Measurements from ENCODE around the gene TSC22D2.

The TSC22D2 gene

DNA sequence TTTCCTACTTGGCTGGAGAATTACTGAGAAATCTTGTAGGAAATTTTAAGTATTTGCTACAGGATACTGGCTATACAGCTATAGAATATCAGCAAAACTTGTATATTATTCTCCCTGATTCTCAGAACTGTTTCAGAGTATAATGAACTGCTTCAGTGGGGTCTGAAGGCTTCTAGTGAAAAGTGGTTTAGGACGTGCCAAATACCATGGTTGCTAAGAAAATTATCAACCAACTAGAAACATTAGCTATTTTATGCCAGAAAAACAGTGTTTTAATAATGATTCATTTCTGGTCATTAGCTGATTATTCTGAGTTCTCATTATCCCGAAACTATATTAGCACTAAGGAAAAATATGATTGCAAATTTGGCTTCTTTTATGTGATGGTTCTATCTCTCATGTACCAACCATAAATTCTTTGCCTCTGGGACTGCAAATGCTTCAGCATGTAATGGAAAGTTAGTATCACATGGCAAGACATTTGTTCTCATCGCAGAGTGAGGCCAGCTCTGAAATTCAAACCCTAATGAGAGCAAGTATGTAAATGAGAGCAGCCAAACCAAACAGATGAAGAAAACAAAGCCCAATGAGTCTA, 11.0 kb upstream of the TSC22D2 start:
- H3K4me3 ChIP-seq (ENCODE audit: low read length): no peak overlapping the region

DNA sequence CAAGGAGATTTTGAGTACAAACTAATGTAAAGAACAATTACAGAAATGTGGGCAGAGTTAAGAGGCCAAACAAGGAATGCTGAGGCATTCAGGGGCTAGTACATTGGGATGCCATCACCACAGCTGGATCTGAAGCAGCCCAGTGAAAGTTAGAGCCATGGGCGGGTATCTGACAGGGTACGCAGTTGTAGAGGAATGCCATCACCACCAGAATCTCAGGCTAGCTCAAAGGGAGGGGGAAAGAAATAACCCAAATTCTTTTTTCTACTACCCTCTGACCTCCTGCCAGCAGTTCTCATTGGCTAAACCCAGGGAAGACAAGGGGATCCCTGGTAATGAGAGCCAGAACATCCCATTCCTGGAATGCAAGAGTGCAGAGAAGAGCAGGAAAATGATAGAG, 9.0 kb upstream of the TSC22D2 start:
- H3K4me3 ChIP-seq (ENCODE audit: low read length): no peak overlapping the region
- no peak for TF ChIP-seq ZNF274 (IDR thresholded peaks at IDR 0.05; ENCODE audit: low read depth, low read length)

More for the DNA sequence above, 11.0 kb upstream of the TSC22D2 start:
- TF ChIP-seq ZNF274 (IDR thresholded peaks at IDR 0.05; ENCODE audit: low read depth, low read length): no peak

DNA sequence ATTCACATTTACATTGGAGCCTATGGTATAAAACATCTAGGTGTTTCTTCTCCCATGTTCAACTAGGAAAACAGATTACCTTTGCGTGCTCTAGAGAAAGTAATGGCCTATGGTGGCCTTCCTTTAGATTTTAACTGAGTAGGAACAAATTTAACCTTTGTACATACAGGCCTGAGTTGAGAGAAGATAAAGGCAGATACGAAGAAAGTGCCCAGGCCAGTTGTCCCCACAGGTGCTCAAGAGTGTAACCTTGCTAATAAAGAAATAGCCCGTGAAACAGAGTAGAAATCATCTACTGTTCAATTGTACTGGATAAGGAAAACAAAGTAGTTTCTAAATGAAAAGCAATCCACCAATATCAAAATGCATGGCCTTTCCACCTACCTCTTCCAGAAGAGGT, 6.8 kb upstream of the TSC22D2 start:
- no peak overlapping the region for H3K4me3 ChIP-seq (ENCODE audit: low read length)
- no peak for TF ChIP-seq ZNF274 (IDR thresholded peaks at IDR 0.05; ENCODE audit: low read depth, low read length)

DNA sequence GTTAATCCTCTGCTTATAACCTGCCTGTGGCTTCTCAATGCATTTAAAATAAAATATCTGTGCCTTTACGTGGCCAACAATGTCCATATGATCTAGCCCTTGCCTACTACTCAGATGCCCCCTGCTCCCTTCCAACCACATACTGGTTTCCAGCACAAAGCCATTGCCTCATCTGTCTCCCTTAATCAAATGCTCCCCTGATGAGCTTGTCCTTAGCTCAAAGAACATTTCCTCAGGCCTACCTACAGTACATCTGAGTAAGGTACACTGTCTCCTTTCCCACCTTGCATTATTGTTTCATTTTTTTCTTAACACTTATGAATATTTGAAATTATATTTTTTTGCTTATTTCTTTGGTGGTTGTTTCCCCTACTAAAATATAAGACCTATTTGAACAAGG, 5.9 kb upstream of the TSC22D2 start:
- no peak for TF ChIP-seq ZNF274 (IDR thresholded peaks at IDR 0.05; ENCODE audit: low read depth, low read length)

DNA sequence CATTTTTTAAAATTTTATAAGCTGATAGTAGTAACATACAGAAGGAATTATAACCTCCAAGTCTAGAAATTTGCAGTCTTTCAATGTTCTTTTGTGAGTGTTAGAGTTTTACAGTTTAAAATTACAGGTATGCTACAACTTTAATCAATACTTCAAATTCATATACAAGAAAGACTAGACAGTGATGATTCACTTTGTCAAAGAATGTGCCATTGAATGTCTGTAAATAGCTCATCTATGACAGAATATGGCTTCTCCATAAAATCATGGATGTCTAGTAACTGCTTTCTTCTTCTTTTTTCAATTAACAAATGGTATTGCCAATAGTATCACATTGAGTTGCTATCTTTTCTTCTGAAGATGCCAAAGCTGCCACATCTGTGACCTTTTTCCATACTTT, 4.1 kb upstream of the TSC22D2 start:
- no peak for TF ChIP-seq ZNF274 (IDR thresholded peaks at IDR 0.05; ENCODE audit: low read depth, low read length)

More for the DNA sequence above, 5.9 kb upstream of the TSC22D2 start:
- no peak overlapping the region for H3K4me3 ChIP-seq (ENCODE audit: low read length)

DNA sequence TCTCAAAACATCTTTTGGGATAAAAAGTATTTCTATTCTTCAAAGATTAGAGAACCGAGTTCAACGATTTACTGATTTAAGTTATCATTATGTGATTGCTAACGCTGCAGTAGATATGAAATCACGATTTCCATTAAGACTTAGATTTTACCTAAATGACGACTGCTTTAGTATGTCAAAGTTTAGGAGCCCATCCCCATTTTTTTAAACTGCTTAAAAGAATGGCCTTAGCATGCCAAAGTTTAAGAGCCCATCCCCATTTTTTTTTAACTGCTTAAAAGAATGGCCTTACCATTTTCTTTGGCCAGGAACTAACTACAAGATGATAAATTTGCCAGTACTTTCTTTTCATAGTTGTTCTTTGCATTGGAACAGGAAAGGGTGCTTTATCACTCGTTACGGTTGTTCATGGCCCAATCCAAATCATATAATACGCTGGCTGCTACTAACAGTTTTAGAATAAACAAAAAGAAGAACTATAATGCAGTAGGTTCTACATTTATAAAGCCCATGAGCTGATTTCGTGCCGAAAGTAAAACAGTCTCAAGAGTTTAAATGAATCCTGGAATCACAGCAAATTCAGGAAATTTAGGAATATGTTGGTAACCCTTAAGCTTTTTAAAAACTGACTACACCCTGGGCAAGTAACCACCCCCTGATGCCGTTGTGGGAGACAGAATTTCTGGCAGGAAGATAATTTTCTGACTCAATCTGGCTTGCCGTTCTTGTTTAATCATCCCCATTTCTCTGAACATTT, 869 bp upstream of the TSC22D2 start:
- TF ChIP-seq ZNF274 (IDR thresholded peaks at IDR 0.05; ENCODE audit: low read depth, low read length): no peak
- peak overlapping the region; percentile 74 for H3K4me3 ChIP-seq (ENCODE audit: low read length)

More for the DNA sequence above, 4.1 kb upstream of the TSC22D2 start:
- no peak overlapping the region for H3K4me3 ChIP-seq (ENCODE audit: low read length)

DNA sequence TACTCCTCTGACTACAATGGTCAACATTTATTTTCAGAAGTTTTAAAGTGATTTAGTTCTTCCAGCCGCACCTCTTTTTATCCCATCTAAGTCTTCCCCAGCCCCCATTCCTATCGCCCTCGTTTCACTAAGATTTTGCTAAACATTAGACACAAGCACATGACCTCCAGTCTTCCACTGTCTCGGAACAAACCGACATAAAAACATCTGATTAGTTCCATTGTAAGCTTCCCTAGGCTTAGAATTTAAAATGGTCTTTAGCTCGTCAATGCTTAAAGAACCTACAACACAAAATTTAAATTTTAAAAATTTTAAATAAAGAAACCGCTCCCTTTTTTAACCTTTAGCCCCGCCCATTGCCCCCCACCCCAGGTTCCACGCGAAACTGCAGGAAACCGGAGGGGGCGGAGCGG, 284 bp upstream of the TSC22D2 start:
- H3K4me3 ChIP-seq (ENCODE audit: low read length): peak overlapping the region; percentile 74
- TF ChIP-seq ZNF274 (IDR thresholded peaks at IDR 0.05; ENCODE audit: low read depth, low read length): no peak

DNA sequence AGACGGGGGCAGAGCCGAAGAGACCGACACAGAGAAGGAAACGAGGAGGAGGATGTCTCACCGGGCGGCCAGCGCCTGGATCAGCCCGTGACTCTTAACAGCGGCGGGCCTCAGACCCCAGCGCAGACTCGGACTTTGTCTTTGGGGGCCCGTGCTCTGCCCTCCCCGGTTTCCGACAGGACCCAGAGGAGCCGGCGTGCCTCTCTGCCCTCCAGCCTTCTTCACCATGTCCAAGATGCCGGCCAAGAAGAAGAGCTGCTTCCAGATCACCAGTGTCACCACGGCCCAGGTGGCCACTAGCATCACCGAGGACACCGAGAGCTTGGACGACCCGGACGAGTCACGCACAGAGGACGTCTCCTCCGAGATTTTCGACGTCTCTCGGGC, 1.0 kb downstream of the TSC22D2 start:
- H3K4me3 ChIP-seq (ENCODE audit: low read length): peak overlapping the region; percentile 87
- no peak for TF ChIP-seq ZNF274 (IDR thresholded peaks at IDR 0.05; ENCODE audit: low read depth, low read length)

DNA sequence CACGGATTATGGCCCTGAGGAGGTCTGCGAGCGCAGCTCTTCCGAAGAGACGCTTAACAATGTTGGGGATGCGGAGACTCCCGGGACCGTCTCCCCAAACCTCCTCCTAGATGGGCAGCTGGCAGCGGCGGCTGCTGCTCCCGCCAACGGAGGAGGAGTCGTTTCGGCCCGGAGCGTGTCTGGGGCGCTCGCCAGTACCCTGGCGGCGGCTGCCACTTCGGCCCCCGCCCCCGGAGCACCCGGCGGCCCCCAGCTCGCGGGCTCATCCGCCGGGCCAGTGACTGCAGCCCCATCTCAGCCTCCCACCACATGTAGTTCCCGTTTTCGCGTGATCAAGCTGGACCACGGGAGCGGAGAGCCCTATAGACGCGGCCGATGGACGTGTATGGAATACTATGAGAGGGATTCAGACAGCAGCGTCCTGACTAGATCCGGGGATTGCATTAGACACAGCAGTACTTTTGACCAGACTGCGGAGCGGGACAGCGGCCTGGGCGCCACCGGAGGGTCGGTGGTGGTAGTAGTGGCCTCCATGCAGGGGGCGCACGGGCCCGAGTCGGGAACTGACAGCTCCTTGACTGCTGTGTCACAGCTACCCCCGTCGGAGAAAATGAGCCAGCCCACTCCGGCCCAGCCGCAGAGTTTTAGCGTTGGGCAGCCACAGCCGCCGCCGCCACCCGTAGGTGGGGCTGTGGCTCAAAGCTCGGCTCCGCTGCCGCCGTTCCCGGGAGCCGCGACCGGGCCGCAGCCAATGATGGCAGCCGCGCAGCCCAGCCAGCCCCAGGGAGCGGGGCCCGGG, 1.6 kb downstream of the TSC22D2 start:
- H3K4me3 ChIP-seq (ENCODE audit: low read length): peak overlapping the region; percentile 87
- TF ChIP-seq ZNF274 (IDR thresholded peaks at IDR 0.05; ENCODE audit: low read depth, low read length): no peak

DNA sequence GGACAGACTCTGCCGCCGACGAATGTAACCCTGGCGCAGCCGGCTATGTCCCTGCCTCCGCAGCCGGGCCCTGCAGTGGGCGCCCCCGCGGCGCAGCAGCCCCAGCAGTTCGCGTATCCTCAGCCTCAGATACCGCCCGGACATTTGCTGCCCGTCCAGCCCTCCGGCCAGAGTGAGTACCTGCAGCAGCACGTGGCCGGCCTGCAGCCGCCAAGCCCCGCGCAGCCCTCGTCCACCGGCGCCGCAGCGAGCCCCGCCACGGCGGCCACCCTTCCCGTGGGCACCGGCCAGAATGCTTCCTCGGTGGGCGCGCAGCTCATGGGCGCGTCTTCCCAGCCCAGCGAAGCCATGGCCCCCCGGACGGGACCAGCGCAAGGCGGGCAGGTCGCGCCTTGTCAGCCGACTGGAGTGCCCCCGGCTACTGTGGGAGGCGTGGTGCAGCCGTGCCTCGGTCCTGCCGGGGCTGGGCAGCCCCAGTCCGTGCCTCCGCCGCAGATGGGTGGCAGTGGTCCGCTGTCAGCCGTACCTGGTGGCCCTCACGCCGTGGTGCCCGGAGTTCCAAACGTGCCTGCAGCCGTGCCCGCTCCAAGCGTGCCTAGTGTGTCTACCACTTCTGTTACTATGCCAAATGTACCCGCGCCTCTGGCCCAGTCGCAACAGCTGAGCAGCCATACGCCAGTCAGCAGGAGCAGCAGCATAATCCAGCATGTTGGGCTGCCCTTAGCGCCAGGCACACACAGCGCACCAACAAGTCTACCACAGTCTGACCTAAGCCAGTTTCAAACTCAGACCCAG, 2.4 kb downstream of the TSC22D2 start:
- no peak for TF ChIP-seq ZNF274 (IDR thresholded peaks at IDR 0.05; ENCODE audit: low read depth, low read length)
- H3K4me3 ChIP-seq (ENCODE audit: low read length): peak overlapping the region; percentile 87

DNA sequence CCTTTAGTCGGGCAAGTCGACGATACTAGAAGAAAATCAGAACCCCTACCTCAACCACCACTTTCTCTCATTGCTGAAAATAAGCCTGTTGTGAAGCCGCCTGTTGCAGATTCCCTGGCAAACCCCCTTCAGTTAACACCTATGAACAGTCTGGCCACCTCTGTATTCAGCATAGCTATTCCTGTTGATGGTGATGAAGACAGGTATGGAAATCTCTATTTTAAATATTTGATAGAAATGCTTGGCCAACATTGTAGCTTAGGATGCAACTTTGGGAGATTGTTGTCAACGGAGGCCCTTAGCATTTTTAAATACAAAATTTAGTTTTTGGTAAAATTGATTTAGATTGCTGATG, 3.0 kb downstream of the TSC22D2 start:
- TF ChIP-seq ZNF274 (IDR thresholded peaks at IDR 0.05; ENCODE audit: low read depth, low read length): no peak
- peak overlapping the region; percentile 87 for H3K4me3 ChIP-seq (ENCODE audit: low read length)

DNA sequence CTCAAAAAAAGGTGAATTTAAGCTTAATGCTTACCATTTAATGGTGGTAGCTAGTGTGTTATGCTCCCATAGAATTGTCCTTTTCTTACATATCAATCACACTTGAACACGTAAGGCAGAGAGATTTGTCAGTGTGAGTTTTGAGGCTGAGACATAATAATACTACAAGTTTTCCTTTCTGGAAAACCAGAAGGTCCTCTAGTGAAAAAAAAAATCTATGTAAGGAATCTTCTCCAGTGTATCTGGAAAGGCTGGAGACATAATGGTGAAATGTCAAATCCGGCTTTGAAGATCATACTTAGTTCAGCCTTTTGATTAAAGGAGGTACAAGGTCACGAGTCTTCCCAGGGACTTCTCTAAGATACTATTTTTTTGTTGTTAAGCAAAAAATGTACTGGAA, 3.4 kb downstream of the TSC22D2 start:
- H3K4me3 ChIP-seq (ENCODE audit: low read length): peak overlapping the region; percentile 87; the same call in 1 of the 2 replicates
- TF ChIP-seq ZNF274 (IDR thresholded peaks at IDR 0.05; ENCODE audit: low read depth, low read length): no peak

DNA sequence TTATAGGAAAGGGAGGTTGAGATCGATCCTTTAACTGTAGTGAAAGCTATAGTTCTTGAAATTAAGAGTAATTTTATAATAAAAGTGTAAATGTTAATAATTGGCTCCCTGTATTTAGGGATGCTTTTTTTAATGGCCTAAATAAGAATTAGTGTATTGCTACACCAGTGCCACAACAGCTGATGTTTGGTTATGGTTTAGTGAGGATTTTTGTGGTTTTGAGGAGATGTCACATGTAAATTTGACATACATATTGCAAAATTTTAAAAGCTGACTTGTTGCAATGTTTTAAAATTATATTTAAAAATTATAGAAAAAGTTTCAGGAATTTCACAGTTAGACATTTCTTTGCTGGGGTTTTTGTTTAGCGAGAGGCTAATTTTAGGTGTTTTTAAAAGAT, 3.9 kb downstream of the TSC22D2 start:
- TF ChIP-seq ZNF274 (IDR thresholded peaks at IDR 0.05; ENCODE audit: low read depth, low read length): no peak
- H3K4me3 ChIP-seq (ENCODE audit: low read length): peak overlapping the region; percentile 87; the same call in 1 of the 2 replicates
